SK-N-SH (cell line): ENCODE measurements around the gene EP300. TPM values are rescaled to one million over a fixed set of nuclear protein-coding genes. Genes with fewer than 3 reads are reported as not detected.

Experiments used
- CTCF ChIA-PET: fragments of 300-600, 350-600 bp; formaldehyde crosslinking; extraction: SDS; loops from one replicate; lab custom pipeline; 2021; lab: Yijun Ruan, JAX
- POLR2A ChIA-PET: fragments of 350-600 bp; sonication (Branson Sonifier 250); formaldehyde crosslinking; extraction: SDS; loops from one replicate; lab custom pipeline; 2020; ENCODE audit warnings: antibody characterized with exemption, inconsistent platforms; lab: Yijun Ruan, JAX
- DNase-seq: peaks from one replicate; pipeline ENCODE4 v3.0.0; 2012
- H2AFZ ChIP-seq: fragments of 200-600 bp; sonication (generic); 2 replicates; pipeline ENCODE4 v1.8.1; 2016; ENCODE audit warnings: antibody characterized with exemption, mild to moderate bottlenecking, low read depth
- H3F3A ChIP-seq: fragments of 200-600 bp; sonication (generic); replicated peaks from 2 replicates; pipeline ENCODE3; 2016; ENCODE audit warnings: antibody characterized with exemption, mild to moderate bottlenecking; ENCODE audit not compliant: insufficient read depth
- H3K27ac ChIP-seq, 2 experiments: fragments of 200-500 bp in 1 of 2; fragments of 200-600 bp in 1 of 2; sonication (Bioruptor generic) in 1 of 2; sonication (generic), shearing (Covaris generic) in 1 of 2; 2 replicates each; pipeline versions ENCODE4 v1.5.1 to v1.6.1; 2014 to 2016; ENCODE audit warnings: low read depth in 2 of 2, inconsistent platforms in 1 of 2, low read length in 1 of 2, mild to moderate bottlenecking in 1 of 2, mixed read lengths in 1 of 2
- H3K27me3 ChIP-seq: fragments of 200-600 bp; sonication (generic), shearing (Covaris generic); 2 replicates; pipeline ENCODE4 v1.6.1; 2016; ENCODE audit warnings: mixed run types; ENCODE audit not compliant: insufficient read depth
- H3K36me3 ChIP-seq, 2 experiments: fragments of 200-500 bp in 1 of 2; fragments of 200-600 bp in 1 of 2; sonication (Bioruptor generic) in 1 of 2; sonication (generic) in 1 of 2; replicated peaks in 1 of 2; 2 replicates each; pipeline versions ENCODE3 to v1.5.1; 2014 to 2016; ENCODE audit warnings: low read length in 1 of 2, mild to moderate bottlenecking in 1 of 2; ENCODE audit not compliant: insufficient read depth in 2 of 2, control insufficient read depth in 1 of 2
- H3K4me1 ChIP-seq, 2 experiments: fragments of 200-500 bp in 1 of 2; fragments of 200-600 bp in 1 of 2; sonication (Bioruptor generic) in 1 of 2; sonication (generic), shearing (Covaris generic) in 1 of 2; 2 replicates each; pipeline versions ENCODE4 v1.5.1 to v1.6.1; 2014 to 2016; ENCODE audit warnings: low read depth in 1 of 2, low read length in 1 of 2, mixed run types in 1 of 2; ENCODE audit not compliant: insufficient read depth in 2 of 2, control insufficient read depth in 1 of 2
- H3K4me2 ChIP-seq: fragments of 200-600 bp; sonication (generic), shearing (Covaris generic); 2 replicates; pipeline ENCODE4 v1.6.1; 2017; ENCODE audit warnings: mixed run types
- H3K4me3 ChIP-seq, 2 experiments: fragments of 200-500 bp in 1 of 2; fragments of 200-600 bp in 1 of 2; sonication (Bioruptor generic) in 1 of 2; sonication (generic), shearing (Covaris generic) in 1 of 2; 2 replicates each; pipeline versions ENCODE4 v1.5.1 to v1.8.1; 2014 to 2016; ENCODE audit warnings: low read depth in 2 of 2, inconsistent platforms in 1 of 2, low read length in 1 of 2, mild to moderate bottlenecking in 1 of 2, mixed read lengths in 1 of 2, moderate library complexity in 1 of 2
- H3K79me2 ChIP-seq: fragments of 200-600 bp; sonication (generic); 2 replicates; pipeline ENCODE4 v1.8.1; 2017; ENCODE audit warnings: mild to moderate bottlenecking; ENCODE audit not compliant: insufficient read depth
- H3K9ac ChIP-seq: fragments of 200-600 bp; sonication (generic); 2 replicates; pipeline ENCODE4 v1.6.1; 2017; ENCODE audit warnings: mixed run types
- H3K9me2 ChIP-seq: fragments of 200-600 bp; sonication (generic); 2 replicates; pipeline ENCODE4 v1.6.1; 2017; ENCODE audit warnings: mixed run types
- H3K9me3 ChIP-seq: fragments of 200-600 bp; sonication (generic); 2 replicates; pipeline ENCODE4 v1.6.1; 2017; ENCODE audit warnings: mixed run types, mild to moderate bottlenecking, moderate library complexity
- H4K20me1 ChIP-seq: fragments of 200-600 bp; sonication (generic); 2 replicates; pipeline ENCODE4 v1.6.1; 2017; ENCODE audit warnings: mild to moderate bottlenecking, mixed run types; ENCODE audit not compliant: insufficient read depth
- CTCF ChIP-seq: fragments of 200-600 bp; sonication (generic); IDR thresholded peaks from 2 replicates; pipeline ENCODE4 v1.6.1; 2017; ENCODE audit warnings: antibody characterized with exemption, mild to moderate bottlenecking, moderate library complexity
- EZH2phosphoT487 ChIP-seq: fragments of 200-600 bp; sonication (generic); IDR thresholded peaks from 2 replicates; pipeline ENCODE4 v1.6.1; 2017; ENCODE audit warnings: low read depth, mixed run types, mild to moderate bottlenecking, antibody characterized with exemption, moderate library complexity, borderline replicate concordance
- FOSL2 ChIP-seq: IDR thresholded peaks from 2 replicates; pipeline ENCODE4 v1.4.0; 2012; ENCODE audit warnings: low read depth, mild to moderate bottlenecking, moderate library complexity, borderline replicate concordance
- IRF3 ChIP-seq: fragments of 150-350 bp; IDR thresholded peaks from 2 replicates; pipeline ENCODE4 v1.6.1; 2016; ENCODE audit warnings: mild to moderate bottlenecking, low read depth, low read length
- SIN3A ChIP-seq: IDR thresholded peaks from 2 replicates; pipeline ENCODE4 v1.6.1; 2012; ENCODE audit warnings: low read depth, mild to moderate bottlenecking, low read length, moderate library complexity, borderline replicate concordance
- SMC3 ChIP-seq: IDR thresholded peaks from 2 replicates; pipeline ENCODE4 v1.6.1; 2012; ENCODE audit warnings: low read depth, low read length, improper control_type of control experiment
- TEAD4 ChIP-seq: IDR thresholded peaks from 2 replicates; pipeline ENCODE4 v1.4.0; 2012; ENCODE audit warnings: mild to moderate bottlenecking, borderline replicate concordance; ENCODE audit not compliant: insufficient read depth
- YY1 ChIP-seq: IDR thresholded peaks from 2 replicates; pipeline ENCODE4 v1.4.0; 2012; ENCODE audit warnings: low read depth, mild to moderate bottlenecking
- WGBS: methylation state at CpG from one replicate; pipeline ENCODE4 v1.1.6; 2017; ENCODE audit warnings: low lambda C conversion rate; 5-methylcytosine and 5-hydroxymethylcytosine counted together
- polyA plus RNA-seq, 3 experiments: library from polyadenylated mRNA; depleted of rRNA; stranded (reverse); fragments of >200 nt; gene quantifications; 2 replicates each; pipeline ENCODE4 v1.2.3, GENCODE V29; 2012
- TF ChIP-seq, protein P1 (sequence below): fragments of 150-350 bp; IDR thresholded peaks from 2 replicates; pipeline ENCODE4 v1.6.1; 2017; ENCODE audit warnings: antibody characterized with exemption, low read length, low read depth, borderline replicate concordance
- TF ChIP-seq, protein P2 (sequence below): IDR thresholded peaks from 2 replicates; pipeline ENCODE4; 2012

Gene EP300
- polyA plus RNA-seq, 1 of the 3 experiments (the other 2 are of a cell fraction) = 7.1 TPM

- Histone ChIP-seq H3K9me3 (no peaks in the 10 kb centered on the region), H2AFZ (no peak overlapping the region), H3K79me2 (no peaks in the 10 kb centered on the region), H3K4me1 (no peaks in the 10 kb centered on the region; a peak in 1 of 4 replicates), H3K9me2 (no peaks in the 10 kb centered on the region), H3K36me3 (no peaks in the 10 kb centered on the region), H3K9ac (no peak overlapping the region), H3K27ac (no peak overlapping the region), H3K4me3 (no peak overlapping the region), H3F3A (no peaks in the 10 kb centered on the region), H3K4me2 (no peak overlapping the region), H4K20me1 (no peaks in the 10 kb centered on the region), H3K27me3 (no peaks in the 10 kb centered on the region)
- no peak for DNase-seq
- WGBS = 83% methylated on average over 2 of the region's 2 CpGs
- ChIA-PET CTCF (no interaction called here), POLR2A (no interaction called here)
- peak; percentile 18; the same call in 1 of the 2 replicates for TF ChIP-seq CTCF
- TF ChIP-seq SIN3A = no peak
These were observed 41.5 kb upstream of the EP300 start for GRCh38 chr22:41050883-41051282.

- no peak overlapping the region for H2AFZ ChIP-seq
- H3K27me3 ChIP-seq = no peaks in the 10 kb centered on the region
- no peaks in the 10 kb centered on the region for H3K9me3 ChIP-seq
- 97% methylated on average over 8 of the region's 8 CpGs for WGBS
- no peak overlapping the region for H3K4me3 ChIP-seq
- H3K79me2 ChIP-seq = no peaks in the 10 kb centered on the region
- H3F3A ChIP-seq = no peaks in the 10 kb centered on the region
- TF ChIP-seq EZH2phosphoT487 = no peak
- no peak for TF ChIP-seq SMC3
- TF ChIP-seq FOSL2 = no peak
- TF ChIP-seq, protein P1, sequence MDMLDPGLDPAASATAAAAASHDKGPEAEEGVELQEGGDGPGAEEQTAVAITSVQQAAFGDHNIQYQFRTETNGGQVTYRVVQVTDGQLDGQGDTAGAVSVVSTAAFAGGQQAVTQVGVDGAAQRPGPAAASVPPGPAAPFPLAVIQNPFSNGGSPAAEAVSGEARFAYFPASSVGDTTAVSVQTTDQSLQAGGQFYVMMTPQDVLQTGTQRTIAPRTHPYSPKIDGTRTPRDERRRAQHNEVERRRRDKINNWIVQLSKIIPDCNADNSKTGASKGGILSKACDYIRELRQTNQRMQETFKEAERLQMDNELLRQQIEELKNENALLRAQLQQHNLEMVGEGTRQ = no peak
- no peak for TF ChIP-seq TEAD4
- no peak for TF ChIP-seq IRF3
- no peak for TF ChIP-seq YY1
- TF ChIP-seq, protein P2, sequence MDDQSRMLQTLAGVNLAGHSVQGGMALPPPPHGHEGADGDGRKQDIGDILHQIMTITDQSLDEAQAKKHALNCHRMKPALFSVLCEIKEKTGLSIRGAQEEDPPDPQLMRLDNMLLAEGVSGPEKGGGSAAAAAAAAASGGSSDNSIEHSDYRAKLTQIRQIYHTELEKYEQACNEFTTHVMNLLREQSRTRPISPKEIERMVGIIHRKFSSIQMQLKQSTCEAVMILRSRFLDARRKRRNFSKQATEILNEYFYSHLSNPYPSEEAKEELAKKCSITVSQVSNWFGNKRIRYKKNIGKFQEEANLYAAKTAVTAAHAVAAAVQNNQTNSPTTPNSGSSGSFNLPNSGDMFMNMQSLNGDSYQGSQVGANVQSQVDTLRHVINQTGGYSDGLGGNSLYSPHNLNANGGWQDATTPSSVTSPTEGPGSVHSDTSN = no peak
- TF ChIP-seq, all 33 proteins: peak for 0
- ChIA-PET CTCF (no interaction called here), POLR2A (no interaction called here)
- Histone ChIP-seq H3K9ac (no peak overlapping the region), H3K4me2 (no peak overlapping the region), H3K36me3 (no peaks in the 10 kb centered on the region), H3K27ac (no peak overlapping the region), H3K9me2 (no peaks in the 10 kb centered on the region), H4K20me1 (no peaks in the 10 kb centered on the region), H3K4me1 (no peaks in the 10 kb centered on the region; a peak in 1 of 4 replicates)
- DNase-seq = no peak
These were observed 39.5 kb upstream of the EP300 start for GRCh38 chr22:41052661-41053490.
